Hematopoietic multipotent progenitor cell treated with erythropoietin and hydrocortisone succinate and interleukin-3 and kit ligand, for 6 days (in vitro differentiated cells): Measurements from ENCODE around the gene MPC1.
"Not testable (repeated sequence)": the region's sequence is repeated elsewhere in the genome, so short reads cannot be mapped to it uniquely, and the experiment has no call there.

Experiments used
- DNase-seq: peaks from one replicate; pipeline ENCODE4 v3.0.0-alpha.2; 2015

Gene MPC1

DNA sequence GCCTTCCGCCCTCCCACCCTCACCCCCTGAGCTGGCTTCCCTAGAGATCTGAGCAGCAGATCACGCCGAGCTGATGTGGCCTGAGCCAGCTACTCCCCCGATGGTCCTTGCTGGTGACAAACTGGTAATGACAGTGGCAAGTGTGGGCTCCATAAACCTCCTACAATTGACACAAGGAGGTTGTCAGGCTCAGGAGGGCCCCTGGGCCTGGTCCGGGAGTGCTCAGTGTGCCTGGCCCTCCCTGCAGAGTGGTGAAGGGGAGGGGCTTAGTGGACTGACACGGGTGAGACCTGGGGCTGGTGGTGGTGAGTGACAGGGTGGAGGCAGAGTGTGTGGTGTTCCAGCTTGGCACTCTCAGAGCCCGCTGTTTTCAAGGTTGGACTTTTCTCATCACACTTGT lies 22.6 kb upstream of the MPC1 start:
- no peak for DNase-seq

DNA sequence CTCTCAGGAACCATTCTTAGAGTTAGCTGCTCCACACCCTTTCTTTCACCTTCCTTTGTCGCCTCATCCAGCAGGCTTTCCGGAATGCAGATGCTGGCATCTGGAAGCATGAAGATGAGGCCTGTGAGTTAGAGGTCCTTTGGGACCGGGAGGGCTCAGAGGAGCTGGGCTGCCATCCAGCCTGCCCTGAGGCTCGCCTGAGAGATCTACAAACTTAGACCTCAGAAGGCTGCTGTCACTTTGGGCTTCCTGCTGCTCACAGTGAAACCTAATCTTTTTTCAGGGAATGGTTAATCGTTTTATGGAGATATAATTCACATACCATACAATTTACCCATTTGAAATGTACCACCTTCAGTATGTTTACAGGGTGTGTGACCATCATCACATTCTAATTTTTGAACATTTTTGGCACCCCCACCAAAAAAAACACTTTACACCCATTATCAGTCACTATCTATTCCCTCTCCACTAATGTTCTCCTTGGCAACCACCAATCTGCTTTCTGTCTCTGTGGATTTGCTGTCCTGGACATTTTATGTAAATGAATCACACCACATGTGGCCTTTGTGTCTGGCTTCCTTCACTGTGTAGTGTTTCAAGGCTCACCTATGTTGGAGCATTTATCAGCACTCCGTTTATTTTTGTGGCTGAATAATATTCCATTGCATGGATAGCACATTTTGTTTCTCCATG lies 20.0 kb upstream of the MPC1 start:
- no peak for DNase-seq

DNA sequence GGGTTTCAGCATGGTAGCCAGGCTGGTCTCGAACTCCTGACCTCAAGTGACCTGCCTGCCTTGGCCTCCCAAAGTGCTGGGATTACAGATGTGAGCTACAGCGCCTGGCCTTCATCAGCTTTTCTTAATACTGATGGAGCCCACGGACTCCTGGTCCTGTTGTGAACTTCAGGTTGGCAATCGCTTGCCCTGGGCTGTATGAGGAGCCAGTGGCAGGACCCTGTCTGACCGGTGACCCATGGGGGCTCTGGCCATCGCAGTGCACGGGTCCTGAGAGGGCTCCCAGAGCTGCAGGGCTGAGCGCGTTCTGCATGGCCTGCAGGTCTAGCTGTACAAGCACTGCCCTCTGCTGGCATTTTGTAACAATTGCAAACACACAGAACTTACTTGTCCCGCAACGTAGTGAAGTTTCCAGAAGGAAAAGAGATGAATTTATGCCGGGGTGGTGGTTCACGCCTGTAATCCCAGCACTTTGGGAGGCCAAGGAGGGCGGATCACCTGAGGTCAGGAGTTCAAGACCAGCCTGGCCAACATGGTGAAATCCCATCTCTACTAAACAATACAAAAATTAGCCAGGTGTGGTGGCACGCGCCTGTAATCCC lies 18.0 kb upstream of the MPC1 start:
- peak; percentile 84 for DNase-seq

DNA sequence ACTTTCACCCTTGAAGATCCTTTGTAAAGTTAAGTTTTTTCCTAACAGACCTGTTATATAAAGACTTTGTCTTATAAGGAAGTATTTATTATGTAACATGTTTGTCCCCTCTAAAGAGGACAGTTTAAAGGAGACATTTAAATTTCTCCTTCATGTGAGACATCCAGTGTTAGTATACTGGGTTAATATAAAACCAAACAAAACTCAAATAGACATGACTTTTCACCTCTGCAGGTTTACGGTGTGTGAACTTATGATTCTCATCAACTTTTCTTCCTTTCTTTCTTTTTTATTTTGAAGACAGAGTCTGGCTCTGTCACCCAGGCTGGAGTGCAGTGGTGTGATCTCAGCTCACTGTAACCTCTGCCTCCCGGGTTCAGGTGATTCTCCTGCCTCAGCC lies 17.4 kb upstream of the MPC1 start:
- no peak for DNase-seq

DNA sequence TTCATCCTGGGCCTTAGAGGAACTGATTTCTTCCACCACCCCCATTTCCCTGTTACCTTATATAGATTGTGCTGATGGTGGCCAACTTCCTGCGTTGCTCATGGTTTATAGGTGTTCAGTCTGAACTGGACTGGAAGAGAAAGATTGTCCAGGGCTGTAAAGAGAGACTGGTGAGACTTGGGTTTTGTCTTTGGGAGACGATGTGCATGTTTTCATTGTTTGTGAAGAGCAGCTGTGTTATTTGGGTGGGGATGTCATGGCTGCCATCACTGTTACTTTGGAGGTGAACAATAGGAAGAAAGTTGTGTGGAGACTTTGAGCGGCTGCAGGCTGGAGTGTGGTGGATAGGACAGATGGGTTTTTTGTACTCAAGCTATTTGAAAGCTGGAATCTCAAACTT lies 15.6 kb upstream of the MPC1 start:
- DNase-seq = no peak

DNA sequence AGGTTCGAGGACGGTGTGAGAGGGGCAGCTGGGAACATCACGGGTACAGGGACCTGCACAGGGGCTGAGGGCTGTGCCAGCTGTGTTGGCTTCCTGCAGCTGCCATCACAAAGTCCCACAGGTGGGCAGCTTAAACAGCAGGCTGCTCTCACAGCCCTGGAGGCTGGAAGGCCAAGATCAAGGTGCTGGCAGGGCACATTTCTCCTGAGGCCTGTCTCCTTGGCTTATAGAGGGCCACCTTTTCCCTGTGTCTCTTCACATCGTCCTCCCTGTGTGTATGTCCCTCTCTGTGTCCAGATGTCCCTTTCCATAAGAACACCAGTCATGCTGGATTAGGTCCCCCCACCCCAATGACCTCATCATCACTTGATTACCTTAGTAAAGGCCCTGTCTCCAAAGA lies 15.1 kb upstream of the MPC1 start:
- no peak for DNase-seq

DNA sequence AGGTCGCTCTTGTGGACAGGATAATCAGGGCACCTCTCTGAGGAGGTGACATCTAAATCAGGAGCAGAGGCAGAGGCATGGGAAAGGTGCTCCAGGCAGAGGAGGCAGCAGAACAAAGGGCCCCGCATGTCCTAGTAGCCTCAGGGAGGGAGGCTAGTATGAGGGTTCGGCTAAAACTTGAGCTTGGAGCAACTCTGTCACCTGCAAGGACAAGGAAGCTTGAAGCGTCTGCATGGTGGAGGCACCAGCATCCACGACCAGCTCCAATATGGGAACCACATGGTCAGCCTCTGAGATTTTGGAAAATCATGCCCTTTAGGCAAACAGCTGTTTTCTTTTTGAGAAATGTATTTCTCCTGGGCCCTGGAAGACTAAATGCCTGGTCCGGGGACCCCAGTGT lies 13.0 kb upstream of the MPC1 start:
- no peak for DNase-seq

DNA sequence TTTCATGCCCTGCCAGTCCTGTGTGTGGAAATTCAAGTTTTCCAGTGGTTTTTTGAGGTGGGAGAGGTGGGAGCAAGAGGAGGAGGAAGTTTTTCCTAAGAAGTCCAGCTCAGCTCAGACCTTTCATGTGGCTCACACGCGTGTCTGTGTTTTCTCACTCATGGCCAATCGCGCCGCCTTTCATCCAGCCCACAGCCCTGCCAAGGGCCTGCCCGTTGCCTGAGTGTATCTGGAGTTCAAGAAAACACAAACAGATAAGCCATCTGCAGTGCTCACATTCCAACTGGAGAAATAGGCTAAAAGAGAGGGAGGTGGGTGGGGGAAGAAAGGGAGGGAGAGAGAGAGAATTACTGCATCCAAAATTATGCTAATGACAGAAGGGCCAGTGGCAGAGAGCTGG lies 12.6 kb upstream of the MPC1 start:
- no peak for DNase-seq

DNA sequence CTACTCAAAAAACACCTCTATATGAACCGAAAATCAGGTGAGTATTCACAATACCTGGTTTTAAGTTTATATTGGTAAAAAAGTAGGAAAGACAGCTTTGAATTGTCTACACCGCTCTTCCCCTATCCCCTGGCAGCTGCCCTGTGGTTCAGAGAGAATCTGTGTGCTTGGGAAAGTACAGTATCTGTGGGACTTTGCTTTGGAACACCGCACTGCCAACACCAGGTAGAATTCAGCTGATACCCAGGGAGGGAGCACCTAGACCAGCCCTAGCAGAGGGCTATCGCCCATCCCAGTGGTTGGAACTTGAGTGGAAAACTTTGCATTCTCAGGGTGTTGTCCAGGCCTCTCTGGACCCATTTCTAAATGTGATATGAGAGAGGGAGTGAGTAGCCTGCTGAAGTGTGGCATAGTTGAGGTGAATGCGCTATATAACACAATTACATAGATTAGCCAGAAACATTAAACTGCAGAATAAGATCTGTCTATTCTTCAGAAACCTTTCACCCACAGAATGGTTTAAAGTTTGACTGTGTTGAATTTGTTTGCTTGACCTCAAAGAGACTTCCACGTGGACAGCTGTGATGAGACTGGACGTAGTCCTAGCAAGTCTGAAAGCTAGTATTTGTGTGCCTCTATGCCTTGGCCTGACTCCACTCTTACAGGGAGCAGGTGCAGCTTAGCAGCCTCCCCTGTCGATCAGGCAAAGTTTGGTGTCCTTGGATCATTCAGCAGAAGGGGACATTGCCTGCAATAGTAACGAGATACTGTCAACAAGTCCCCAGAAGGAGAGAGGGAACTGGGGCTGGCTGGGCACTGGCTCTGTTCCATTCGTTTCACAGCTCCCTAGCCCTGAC lies 11.5 kb upstream of the MPC1 start:
- no peak for DNase-seq

DNA sequence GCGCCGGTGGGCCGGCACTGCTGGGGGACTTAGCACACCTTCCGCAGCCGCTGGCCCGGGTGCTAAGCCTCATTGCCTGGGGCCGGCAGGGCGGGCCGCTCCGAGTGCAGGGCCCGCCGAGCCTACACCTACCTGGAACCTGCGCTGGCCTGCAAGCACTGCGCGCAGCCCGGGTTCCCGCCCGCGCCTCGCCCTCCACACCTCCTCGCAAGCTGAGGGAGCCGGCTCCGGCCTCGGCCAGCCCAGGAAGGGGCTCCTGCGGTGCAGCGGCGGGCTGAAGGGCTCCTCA lies 10.7 kb upstream of the MPC1 start:
- no peak for DNase-seq

DNA sequence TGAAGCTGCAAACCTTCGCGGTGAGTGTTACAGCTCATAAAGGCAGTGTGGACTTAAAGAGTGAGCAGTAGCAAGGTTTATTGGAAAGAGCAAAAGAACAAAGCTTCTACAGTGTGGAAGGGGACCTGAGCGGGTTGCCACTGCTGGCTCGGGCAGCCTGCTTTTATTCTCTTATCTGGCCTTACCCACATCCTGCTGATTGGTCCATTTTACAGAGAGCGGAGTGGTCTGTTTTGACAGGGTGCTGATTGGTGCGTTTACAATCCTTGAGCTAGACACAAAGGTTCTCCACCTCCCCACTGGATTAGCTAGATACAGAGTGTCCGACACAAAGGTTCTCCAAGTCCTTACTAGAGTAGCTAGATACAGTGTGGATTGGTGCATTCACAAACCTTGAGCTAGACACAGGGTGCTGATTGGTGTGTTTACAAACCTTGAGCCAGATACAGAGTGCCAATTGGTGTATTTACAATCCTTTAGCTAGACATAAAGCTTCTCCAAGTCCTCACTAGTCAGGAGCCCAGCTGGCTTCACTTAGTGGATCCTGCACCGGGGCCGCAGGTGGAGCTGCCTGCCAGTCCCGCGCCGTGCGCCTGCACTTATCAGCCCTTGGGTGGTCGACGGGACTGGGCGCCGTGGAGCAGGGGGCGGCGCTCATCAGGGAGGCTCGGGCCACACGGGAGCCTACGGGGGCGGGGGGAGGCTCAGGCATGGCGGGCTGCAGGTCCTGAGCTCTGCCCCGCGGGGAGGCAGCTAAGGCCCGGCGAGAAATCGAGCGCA lies 10.2 kb upstream of the MPC1 start:
- not testable (repeated sequence) for DNase-seq

DNA sequence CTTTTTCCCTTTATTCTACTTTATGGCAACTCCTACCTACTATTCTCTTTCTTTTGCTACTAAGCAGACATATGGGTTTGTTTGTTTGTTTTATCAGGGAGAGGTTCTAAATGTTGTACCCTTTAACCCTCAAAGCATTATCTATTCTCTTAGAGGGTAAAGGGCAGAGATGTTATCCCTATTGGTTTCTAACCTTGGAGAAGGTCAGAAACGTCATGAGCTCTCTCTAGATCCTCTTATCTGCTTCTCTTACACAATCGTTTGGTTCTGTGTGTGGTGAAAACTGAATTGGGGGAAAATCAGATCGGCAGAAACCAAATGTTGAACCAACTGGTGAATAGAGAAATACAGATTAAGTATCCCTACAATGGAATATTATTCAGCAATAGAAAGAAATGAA lies 6.4 kb upstream of the MPC1 start:
- DNase-seq = peak; percentile 61

DNA sequence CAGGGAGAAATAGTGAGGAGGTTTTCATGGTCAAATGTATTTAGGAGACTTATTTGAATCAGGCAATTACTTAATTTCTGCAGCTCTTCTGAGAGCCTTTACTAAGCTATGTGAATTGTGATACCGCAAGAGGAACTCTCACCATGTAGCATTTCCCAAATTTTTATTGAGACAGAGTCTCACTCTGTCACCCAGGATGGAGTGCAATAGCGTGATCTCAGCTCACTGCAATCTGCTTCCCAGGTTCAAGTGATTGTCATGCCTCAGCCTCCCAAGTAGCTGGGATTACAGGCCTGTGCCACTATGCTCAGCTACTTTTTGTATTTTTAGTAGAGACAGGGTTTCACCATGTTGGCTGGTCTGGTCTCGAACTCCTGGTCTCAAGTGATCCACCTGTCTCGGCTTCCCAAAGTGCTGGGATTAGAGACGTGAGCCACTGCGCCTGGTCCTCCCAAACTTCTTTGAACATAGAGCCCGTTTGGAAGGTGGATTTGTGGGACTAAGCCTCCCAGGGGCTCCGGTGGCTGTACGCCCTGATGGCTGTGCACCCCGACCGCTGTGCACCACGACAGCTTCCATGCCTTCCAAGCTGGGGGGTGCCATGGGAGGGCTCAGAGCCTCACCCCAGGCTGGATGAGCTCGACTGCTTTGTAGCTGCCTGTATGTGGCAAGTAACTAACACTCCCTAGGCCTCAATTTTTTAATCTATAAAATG lies 5.7 kb upstream of the MPC1 start:
- no peak for DNase-seq

DNA sequence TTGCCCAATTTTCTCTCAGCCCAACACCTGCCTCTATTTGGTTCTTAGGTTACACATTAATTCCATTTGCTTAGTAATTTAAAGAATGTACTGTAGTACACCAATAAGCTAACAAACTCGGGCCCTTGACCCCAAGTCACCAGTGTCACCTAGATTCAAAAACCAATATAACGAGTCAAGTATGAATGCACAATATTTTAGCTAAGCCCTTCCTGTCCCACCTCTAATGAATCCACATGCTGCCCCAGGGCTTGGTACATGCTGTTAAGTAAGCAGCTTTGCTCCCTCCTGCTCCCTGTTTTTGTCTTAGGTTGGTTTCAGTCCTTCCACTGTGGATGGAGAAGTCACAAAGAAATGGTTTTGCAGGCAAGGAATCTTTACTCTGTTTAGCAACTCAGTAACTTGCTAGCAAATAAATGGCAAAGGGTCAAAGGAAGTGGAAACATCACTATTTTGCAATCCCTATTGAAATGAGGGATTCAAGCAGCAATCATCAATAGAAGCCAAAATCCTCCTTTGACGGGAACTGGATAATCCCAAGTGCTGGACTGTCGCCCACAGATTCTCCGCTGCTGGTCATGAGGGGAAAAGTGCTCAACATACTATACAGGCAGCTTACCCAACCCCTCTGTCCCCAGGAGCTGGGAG lies 5.0 kb upstream of the MPC1 start:
- no peak for DNase-seq

DNA sequence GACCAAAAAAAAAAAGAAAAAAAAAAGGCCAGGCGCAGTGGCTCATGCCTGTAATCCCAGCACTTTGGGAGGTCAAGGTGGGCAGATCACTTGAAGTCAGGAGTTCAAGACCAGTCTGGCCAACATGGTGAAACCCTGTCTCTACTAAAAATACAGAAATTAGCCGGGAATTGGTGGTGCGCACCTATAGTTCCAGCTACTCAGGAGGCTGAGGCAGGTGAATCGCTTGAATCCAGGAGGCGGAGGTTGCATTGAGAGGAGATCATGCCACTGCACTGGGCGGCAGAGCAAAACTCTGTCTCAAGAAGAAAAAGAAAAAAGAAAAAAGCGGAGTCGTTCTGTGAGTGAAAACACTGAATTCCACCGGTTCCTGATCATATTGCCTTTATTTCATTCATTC lies 4.4 kb upstream of the MPC1 start:
- DNase-seq = not testable (repeated sequence)

DNA sequence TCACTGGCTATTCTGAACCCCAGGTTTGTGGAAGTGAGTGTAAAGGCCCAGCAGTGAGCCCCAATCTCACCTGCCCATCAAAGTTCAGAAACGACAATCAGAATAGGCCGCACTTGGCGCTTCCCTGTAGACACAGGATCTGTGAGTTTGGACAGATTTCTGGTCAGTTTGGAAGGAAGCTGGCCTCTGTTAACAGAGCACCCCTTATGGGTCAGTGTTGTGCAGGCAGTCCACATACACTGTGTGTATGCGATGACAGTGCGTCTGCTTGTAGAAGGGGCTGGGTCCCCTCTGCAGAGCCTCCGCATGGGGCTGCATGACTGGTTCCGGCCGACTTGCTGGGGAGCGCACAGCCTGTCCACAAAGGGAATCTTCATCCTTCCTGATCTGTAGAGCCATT lies 3.4 kb upstream of the MPC1 start:
- DNase-seq = no peak

DNA sequence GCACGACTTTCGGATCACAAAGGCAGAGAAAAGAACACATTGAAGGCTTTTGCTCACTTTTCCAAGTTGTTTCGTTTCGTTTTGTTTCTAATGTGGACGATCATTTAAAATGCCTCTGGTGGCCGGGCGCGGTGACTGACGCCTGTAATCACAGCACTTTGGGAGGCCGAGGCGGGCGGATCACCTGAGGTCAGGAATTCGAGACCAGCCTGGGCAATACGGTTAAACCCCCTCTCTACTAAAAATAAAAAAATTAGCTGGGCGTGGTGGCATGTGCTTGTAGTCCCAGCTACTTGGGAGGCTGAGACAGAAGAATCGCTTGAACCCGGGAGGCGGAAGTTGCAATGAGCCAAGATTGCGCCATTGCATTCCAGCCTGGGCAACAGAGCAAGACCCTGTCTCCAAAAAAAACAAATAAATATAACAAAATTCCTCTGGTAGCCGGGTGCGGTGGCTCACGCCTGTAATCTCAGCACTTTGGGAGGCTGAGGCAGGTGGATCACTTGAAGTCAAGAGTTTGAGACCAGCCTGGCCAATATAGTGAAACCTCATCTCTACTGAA lies 1.1 kb upstream of the MPC1 start:
- DNase-seq = not testable (repeated sequence)

DNA sequence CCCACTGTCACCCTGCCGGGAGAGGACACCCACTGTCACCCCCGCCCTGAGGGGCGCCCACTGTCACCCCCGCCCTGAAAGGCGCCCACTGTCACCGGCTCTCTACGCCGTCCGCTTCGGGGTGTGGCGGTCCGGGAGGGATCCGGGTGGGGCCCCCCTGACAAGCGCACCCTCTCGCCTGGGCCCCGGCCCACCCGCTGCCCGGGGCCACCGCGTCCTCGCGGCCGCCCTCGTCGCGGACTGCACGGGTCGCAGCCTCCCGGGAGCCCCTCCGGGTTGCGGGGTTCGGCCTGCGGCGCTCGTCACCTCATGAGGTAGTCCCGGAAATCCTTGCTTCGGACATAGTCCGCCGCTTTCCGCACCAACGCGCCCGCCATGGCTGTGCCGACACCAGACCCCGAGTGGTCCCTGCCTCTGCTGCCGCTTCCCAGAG lies 224 bp downstream of the MPC1 start:
- DNase-seq = no peak

DNA sequence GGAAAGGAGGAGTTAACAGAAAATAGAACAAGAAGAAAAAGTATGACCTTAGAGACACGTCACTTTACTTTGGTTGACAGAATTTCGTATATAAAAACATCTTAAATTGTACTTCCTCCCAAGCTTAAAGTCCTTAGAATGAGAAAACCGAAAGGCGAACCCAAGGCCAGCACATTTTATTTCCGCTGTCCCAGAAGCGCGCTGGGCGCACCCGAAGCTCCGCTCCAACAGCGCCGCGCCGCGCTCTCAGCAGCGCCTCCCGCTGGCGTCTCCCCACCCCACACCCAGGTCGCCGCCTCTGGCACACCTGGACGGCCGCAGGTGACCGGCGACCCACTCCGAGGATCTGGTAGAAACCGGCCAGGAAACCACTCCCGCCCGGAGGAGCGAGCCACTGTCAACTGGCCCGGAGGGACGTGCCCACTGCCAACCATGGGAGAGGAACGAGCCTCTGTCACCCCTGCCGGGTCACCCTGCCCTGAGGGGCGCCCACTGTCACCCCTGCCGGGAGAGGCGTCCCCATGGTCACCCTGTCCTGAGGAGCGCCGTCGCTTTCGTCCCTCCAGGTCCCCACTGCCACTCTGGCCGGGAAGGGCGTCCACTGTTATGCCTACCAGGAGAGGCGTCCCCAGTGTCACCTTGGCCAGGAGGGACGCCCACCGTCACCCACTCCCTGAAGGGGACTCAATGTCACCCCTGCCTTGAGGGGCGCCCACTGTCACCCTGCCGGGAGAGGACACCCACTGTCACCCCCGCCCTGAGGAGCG lies 824 bp downstream of the MPC1 start:
- DNase-seq = peak; percentile 84

DNA sequence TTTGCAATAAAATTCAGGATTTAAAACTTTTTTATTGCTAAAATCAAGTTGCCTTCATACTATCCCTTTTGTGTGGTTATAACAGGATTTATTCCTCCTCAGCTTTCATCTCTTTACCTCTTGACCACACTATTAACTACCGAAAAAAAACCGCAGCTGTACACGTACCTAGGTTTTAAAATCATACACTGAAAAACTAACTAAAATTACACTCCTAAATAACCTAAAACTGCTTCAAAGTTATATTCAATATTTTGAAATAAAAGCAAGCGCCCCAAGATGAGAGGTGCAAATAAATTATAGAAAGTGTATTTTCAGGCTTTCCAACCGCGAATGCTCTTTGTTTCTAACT lies 1.4 kb downstream of the MPC1 start:
- DNase-seq = no peak

DNA sequence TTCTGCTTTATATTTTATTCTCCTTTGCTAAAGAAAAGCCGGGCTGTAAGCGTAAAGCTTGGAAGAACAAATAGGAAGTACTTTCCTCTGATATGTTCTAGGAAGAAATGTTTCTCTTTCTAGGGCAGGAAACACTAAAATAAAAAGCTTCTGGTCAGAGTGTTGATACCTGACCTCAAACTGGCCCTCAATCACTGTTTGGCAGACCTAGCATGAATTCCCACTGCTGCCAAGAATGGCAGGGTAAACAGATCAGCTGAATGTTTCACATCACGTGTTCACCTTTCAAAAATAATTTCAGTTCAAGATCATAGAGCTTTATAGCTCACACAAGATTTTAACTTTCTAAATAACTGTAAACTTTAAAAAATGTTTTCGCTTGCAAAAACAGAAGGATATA lies 2.9 kb downstream of the MPC1 start:
- DNase-seq = no peak
